Measurements from ENCODE around the gene TLE5.

- TF ChIP-seq CTCF (IDR thresholded peaks at IDR 0.05; ENCODE audit: insufficient read depth, low read length): no peak
- TF ChIP-seq, protein P1, sequence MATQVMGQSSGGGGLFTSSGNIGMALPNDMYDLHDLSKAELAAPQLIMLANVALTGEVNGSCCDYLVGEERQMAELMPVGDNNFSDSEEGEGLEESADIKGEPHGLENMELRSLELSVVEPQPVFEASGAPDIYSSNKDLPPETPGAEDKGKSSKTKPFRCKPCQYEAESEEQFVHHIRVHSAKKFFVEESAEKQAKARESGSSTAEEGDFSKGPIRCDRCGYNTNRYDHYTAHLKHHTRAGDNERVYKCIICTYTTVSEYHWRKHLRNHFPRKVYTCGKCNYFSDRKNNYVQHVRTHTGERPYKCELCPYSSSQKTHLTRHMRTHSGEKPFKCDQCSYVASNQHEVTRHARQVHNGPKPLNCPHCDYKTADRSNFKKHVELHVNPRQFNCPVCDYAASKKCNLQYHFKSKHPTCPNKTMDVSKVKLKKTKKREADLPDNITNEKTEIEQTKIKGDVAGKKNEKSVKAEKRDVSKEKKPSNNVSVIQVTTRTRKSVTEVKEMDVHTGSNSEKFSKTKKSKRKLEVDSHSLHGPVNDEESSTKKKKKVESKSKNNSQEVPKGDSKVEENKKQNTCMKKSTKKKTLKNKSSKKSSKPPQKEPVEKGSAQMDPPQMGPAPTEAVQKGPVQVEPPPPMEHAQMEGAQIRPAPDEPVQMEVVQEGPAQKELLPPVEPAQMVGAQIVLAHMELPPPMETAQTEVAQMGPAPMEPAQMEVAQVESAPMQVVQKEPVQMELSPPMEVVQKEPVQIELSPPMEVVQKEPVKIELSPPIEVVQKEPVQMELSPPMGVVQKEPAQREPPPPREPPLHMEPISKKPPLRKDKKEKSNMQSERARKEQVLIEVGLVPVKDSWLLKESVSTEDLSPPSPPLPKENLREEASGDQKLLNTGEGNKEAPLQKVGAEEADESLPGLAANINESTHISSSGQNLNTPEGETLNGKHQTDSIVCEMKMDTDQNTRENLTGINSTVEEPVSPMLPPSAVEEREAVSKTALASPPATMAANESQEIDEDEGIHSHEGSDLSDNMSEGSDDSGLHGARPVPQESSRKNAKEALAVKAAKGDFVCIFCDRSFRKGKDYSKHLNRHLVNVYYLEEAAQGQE (IDR thresholded peaks at IDR 0.05; ENCODE audit: insufficient replicate concordance, low read depth): no peak
Observed at GRCh38 chr19:3107658-3108057, 45.4 kb upstream of the TLE5 start.
